Stomach (tissue), 9 donors: ENCODE data around the gene INSC. TPM values are rescaled to one million over a fixed set of nuclear protein-coding genes. Genes with fewer than 3 reads are reported as not detected.

Experiments
- DNase-seq, 2 donors: peaks; one replicate each; pipeline versions ENCODE4 v3.0.0 to v3.0.0-alpha.2; 2013 to 2019
- H3K27ac ChIP-seq, 5 donors: fragments of 200-600 bp in 4 of 5; sonication (generic) in 4 of 5; one replicate each; pipeline ENCODE4 v1.5.1; 2013 to 2019; ENCODE audit warnings: mild to moderate bottlenecking in 1 of 5, moderate library complexity in 1 of 5
- H3K27me3 ChIP-seq, 3 donors: fragments of 200-600 bp; sonication (generic); one replicate each; pipeline ENCODE4 v1.5.1; 2017 to 2019; ENCODE audit warnings: mixed run types in 1 of 3
- H3K36me3 ChIP-seq, 4 donors: fragments of 200-600 bp; sonication (generic); 1 replicate in 3 of 4; 2 replicates in 1 of 4; pipeline ENCODE4 v1.5.1; 2016 to 2019
- H3K4me1 ChIP-seq, 4 donors: fragments of 200-600 bp; sonication (generic); one replicate each; pipeline ENCODE4 v1.5.1; 2016 to 2019
- H3K4me3 ChIP-seq, 4 donors: fragments of 200-600 bp; sonication (generic) in 3 of 4; one replicate each; pipeline ENCODE4 v1.5.1; 2016 to 2019; ENCODE audit warnings: mild to moderate bottlenecking in 1 of 4
- H3K9me3 ChIP-seq, 4 donors: fragments of 200-600 bp; sonication (generic); one replicate each; pipeline ENCODE4 v1.5.1; 2016 to 2019
- CTCF ChIP-seq, 7 experiments: fragments of 450-650 bp in 4 of 7; fragments of 200-600 bp in 3 of 7; sonication (generic) in 3 of 7; IDR thresholded peaks; one replicate each; pipeline ENCODE4 v1.5.1; 2016 to 2019; ENCODE audit warnings: antibody characterized with exemption in 7 of 7, control low read depth in 2 of 7, mild to moderate bottlenecking in 1 of 7
- EP300 ChIP-seq: sonication (generic); formaldehyde crosslinking; IDR thresholded peaks from one replicate; pipeline ENCODE4 v1.6.1; 2017; ENCODE audit warnings: antibody characterized with exemption
- POLR2A ChIP-seq, 4 donors: fragments of 450-650 bp; IDR thresholded peaks; one replicate each; pipeline ENCODE4 v1.6.1; 2016; ENCODE audit warnings: antibody characterized with exemption in 4 of 4, control low read depth in 2 of 4, mild to moderate bottlenecking in 1 of 4, moderate library complexity in 1 of 4
- POLR2AphosphoS5 ChIP-seq, 3 donors: sonication (generic); formaldehyde crosslinking; IDR thresholded peaks; one replicate each; pipeline ENCODE4 v1.6.1; 2016; ENCODE audit warnings: antibody characterized with exemption in 3 of 3
- WGBS, 5 donors: extraction: QIAGEN DNeasy Blood & Tissue Kit in 3 of 5; methylation state at CpG; one replicate each; pipeline versions ENCODE4 v1.1.5 to v1.1.7; 2013 to 2018; 5-methylcytosine and 5-hydroxymethylcytosine counted together
- intact Hi-C: fragments of 100-400 bp; cut with DNase I; formaldehyde crosslinking; loops from one replicate; pipeline ENCODE4 v1.15.1; 2023; ENCODE audit warnings: low total_unique reads
- polyA plus RNA-seq, 3 donors: library from polyadenylated mRNA; stranded (reverse); fragments of 200-250 nt; gene quantifications; one replicate each; pipeline ENCODE4 v1.2.3, GENCODE V29; 2013
- total RNA-seq, 5 donors: library from RNA; depleted of rRNA; stranded (reverse); fragments of >200 nt; gene quantifications; one replicate each; pipeline versions ENCODE4 v1.1.0 to v1.2.3, GENCODE V29; 2014 to 2016
- donor health status: healthy with polysubstance abuse.
- donor health status: Bipolar disorder and iron deficiency.
- donor health status: healthy.

Gene INSC
- total and polyA plus RNA-seq, 8 donors: 0.75 to 23.2 (median 2.9) TPM; not detected in 1

GRCh38 chr11:15196704-15197103 lies 82.0 kb downstream of the INSC start:
- Histone ChIP-seq H3K4me3 (no peak overlapping the region), H3K4me1 (peaks cover 15 to 51% (median 34%) of the 10 kb centered on the region in 4 donors)

GRCh38 chr11:15197696-15198095 lies 83.0 kb downstream of the INSC start:
- no peaks in the 10 kb centered on the region for H3K27me3 ChIP-seq
- 40 to 68% (median 59%) methylated on average over 2 of the region's 2 CpGs for WGBS, 5 donors
- no peaks in the 10 kb centered on the region for H3K36me3 ChIP-seq
- intact Hi-C loops: no loop called here
- no peak overlapping the region for H3K4me3 ChIP-seq
- peak in 1 of 2 donors; percentile 50 for DNase-seq
- TF ChIP-seq POLR2AphosphoS5 (IDR thresholded peaks at IDR 0.05) (no peak), EP300 (no peak), CTCF (IDR thresholded peaks at IDR 0.05) (no peak), POLR2A (IDR thresholded peaks at IDR 0.05) (no peak)
- peaks cover 15 to 51% (median 34%) of the 10 kb centered on the region in 4 donors for H3K4me1 ChIP-seq
- no peaks in the 10 kb centered on the region for H3K9me3 ChIP-seq
- H3K27ac ChIP-seq: no peak overlapping the region

More at GRCh38 chr11:15196704-15197103, 82.0 kb downstream of the INSC start:
- H3K27me3 ChIP-seq: no peaks in the 10 kb centered on the region
- TF ChIP-seq POLR2A (IDR thresholded peaks at IDR 0.05) (no peak), CTCF (IDR thresholded peaks at IDR 0.05) (no peak), POLR2AphosphoS5 (IDR thresholded peaks at IDR 0.05) (no peak), EP300 (no peak)
- no peaks in the 10 kb centered on the region for H3K36me3 ChIP-seq
- H3K27ac ChIP-seq: peak overlapping the region in 1 of 5 donors; percentile 63
- no peaks in the 10 kb centered on the region for H3K9me3 ChIP-seq
- 59 to 81% (median 70%) methylated on average over 1 of the region's 1 CpG for WGBS, 5 donors
- DNase-seq: no peak
- intact Hi-C loops: no loop called here

- H3K27ac ChIP-seq: no peak overlapping the region
- no peaks in the 10 kb centered on the region for H3K27me3 ChIP-seq
- H3K4me3 ChIP-seq: no peak overlapping the region
- no peaks in the 10 kb centered on the region for H3K9me3 ChIP-seq
- 71 to 93% (median 91%) methylated on average over 2 of the region's 2 CpGs for WGBS, 5 donors
- DNase-seq: no peak
- TF ChIP-seq POLR2AphosphoS5 (IDR thresholded peaks at IDR 0.05): no peak
- TF ChIP-seq POLR2A (IDR thresholded peaks at IDR 0.05): no peak
- TF ChIP-seq EP300: no peak
- no peak for TF ChIP-seq CTCF (IDR thresholded peaks at IDR 0.05)
- intact Hi-C loops: no loop called here
- peaks cover 15 to 51% (median 34%) of the 10 kb centered on the region in 4 donors for H3K4me1 ChIP-seq
- H3K36me3 ChIP-seq: no peaks in the 10 kb centered on the region
Observed at GRCh38 chr11:15198284-15198683, 83.6 kb downstream of the INSC start.

GRCh38 chr11:15199693-15200092 lies 85.0 kb downstream of the INSC start:
- H3K9me3 ChIP-seq: no peaks in the 10 kb centered on the region
- no peak for TF ChIP-seq POLR2AphosphoS5 (IDR thresholded peaks at IDR 0.05)
- TF ChIP-seq POLR2A (IDR thresholded peaks at IDR 0.05): no peak
- TF ChIP-seq CTCF (IDR thresholded peaks at IDR 0.05): no peak
- no peak for TF ChIP-seq EP300
- DNase-seq: peak in 1 of 2 donors; percentile 52
- H3K27ac ChIP-seq: peak overlapping the region in 1 of 5 donors; percentile 17
- 31 to 43% (median 35%) methylated on average over 3 of the region's 3 CpGs for WGBS, 5 donors
- H3K36me3 ChIP-seq: no peaks in the 10 kb centered on the region
- H3K4me3 ChIP-seq: no peak overlapping the region
- no peaks in the 10 kb centered on the region for H3K27me3 ChIP-seq
- intact Hi-C loops: no loop called here
- H3K4me1 ChIP-seq: peaks cover 15 to 48% (median 33%) of the 10 kb centered on the region in 4 donors
